ENCODE data around the gene PRMT5. TPM values are rescaled to one million over a fixed set of nuclear protein-coding genes. Genes with fewer than 3 reads are reported as not detected.
A peak's percentile ranks its signal among the peaks of the same experiment; 100 is the strongest.

The PRMT5 gene
- total and polyA plus RNA-seq, 8 donors = 15.6 to 31.8 (median 28.1) TPM

DNA sequence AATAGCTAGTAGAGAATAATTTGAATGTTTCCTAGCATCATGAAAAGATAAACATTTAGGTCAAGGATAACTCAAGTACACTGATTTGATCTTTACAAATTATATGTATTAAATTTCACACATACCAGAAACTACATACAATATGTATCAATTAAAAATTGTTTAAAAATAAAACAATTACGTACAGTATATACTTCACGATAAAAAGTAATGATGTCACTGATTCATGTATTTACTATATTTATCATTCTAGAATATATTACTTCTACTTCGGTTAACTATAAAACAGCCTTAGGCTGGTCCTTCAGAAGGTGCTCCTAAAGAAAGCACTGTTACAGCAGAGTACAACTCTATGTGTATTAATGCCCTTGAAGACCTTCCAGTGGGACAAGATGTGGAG lies 21.7 kb downstream of the PRMT5 start:
- peaks cover 5 to 61% (median 31%) of the 10 kb centered on the region in 3 donors for H3K36me3 ChIP-seq
- H3K27ac ChIP-seq = no peak overlapping the region
- H3K27me3 ChIP-seq = no peaks in the 10 kb centered on the region
- peaks cover 0 to 12% (median 9%) of the 10 kb centered on the region in 3 donors for H3K4me1 ChIP-seq
- 86 to 89% methylated on average over 3 of the region's 3 CpGs for WGBS, 2 donors
- FAIRE-seq (no peak), DNase-seq (no peak), ATAC-seq (no peak)
- intact Hi-C loops (cut with DNase I) = no loop called here
- no peaks in the 10 kb centered on the region for H3K9me3 ChIP-seq
- TF ChIP-seq, protein P1, sequence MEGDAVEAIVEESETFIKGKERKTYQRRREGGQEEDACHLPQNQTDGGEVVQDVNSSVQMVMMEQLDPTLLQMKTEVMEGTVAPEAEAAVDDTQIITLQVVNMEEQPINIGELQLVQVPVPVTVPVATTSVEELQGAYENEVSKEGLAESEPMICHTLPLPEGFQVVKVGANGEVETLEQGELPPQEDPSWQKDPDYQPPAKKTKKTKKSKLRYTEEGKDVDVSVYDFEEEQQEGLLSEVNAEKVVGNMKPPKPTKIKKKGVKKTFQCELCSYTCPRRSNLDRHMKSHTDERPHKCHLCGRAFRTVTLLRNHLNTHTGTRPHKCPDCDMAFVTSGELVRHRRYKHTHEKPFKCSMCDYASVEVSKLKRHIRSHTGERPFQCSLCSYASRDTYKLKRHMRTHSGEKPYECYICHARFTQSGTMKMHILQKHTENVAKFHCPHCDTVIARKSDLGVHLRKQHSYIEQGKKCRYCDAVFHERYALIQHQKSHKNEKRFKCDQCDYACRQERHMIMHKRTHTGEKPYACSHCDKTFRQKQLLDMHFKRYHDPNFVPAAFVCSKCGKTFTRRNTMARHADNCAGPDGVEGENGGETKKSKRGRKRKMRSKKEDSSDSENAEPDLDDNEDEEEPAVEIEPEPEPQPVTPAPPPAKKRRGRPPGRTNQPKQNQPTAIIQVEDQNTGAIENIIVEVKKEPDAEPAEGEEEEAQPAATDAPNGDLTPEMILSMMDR (IDR thresholded peaks at IDR 0.05) = no peak
- H3K4me3 ChIP-seq = no peak overlapping the region

DNA sequence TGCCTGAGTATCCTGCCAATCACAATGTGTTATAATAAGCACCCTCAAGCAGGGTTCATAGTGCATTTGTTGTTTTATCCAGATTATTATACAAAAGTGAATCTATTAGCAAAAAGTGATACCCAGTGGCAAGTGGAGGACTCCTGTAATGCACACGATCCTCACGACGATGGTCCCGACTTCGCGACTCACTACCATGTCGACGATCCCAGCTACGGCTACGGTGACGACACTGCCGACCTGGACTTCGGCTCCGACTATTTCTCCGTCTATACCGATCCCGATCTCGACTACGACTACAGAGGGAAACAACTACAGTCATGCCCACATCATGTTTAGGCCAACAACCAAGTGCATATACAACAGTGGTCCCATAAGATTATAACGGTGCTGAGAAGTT lies 23.1 kb downstream of the PRMT5 start:
- Histone ChIP-seq H3K27ac (no peak overlapping the region), H3K36me3 (peaks cover 5 to 75% (median 41%) of the 10 kb centered on the region in 3 donors), H3K27me3 (no peaks in the 10 kb centered on the region), H3K4me3 (no peak overlapping the region), H3K4me1 (peaks cover 0 to 12% (median 9%) of the 10 kb centered on the region in 3 donors), H3K9me3 (no peaks in the 10 kb centered on the region)
- ATAC-seq = no peak
- WGBS, 2 donors = 96 to 97% methylated on average over 20 of the region's 20 CpGs
- TF ChIP-seq, protein P1 (IDR thresholded peaks at IDR 0.05) = no peak
- DNase-seq = no peak
- intact Hi-C loops (cut with DNase I) = no loop called here
- FAIRE-seq = no peak

DNA sequence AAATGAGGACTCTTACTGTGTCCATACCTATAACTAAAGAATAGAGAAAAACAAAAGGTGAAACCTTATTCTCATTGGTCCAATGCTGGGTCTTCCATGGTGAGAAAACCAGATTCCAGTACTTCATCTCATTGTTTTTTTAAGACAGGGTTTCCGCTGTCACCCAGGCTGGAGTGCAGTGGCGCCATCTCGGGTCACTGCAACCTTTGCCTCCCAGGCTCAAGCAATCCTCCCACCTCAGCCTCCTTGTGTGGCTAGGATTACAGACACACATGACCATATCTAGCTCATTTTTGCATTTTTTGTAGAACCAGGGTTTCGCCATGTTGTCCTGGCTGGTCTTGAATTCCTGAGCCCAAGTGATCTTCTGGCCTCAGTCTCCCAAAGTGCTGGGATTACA lies 23.5 kb downstream of the PRMT5 start:
- peaks cover 5 to 76% (median 45%) of the 10 kb centered on the region in 3 donors for H3K36me3 ChIP-seq
- H3K27me3 ChIP-seq = no peaks in the 10 kb centered on the region
- no peak for ATAC-seq
- peaks cover 0 to 12% (median 9%) of the 10 kb centered on the region in 3 donors for H3K4me1 ChIP-seq
- 90 to 91% methylated on average over 4 of the region's 4 CpGs for WGBS, 2 donors
- H3K27ac ChIP-seq = no peak overlapping the region
- no peak overlapping the region for H3K4me3 ChIP-seq
- FAIRE-seq = no peak
- intact Hi-C loops (cut with DNase I) = no loop called here
- TF ChIP-seq, protein P1 (IDR thresholded peaks at IDR 0.05) = no peak
- no peaks in the 10 kb centered on the region for H3K9me3 ChIP-seq
- DNase-seq = no peak

DNA sequence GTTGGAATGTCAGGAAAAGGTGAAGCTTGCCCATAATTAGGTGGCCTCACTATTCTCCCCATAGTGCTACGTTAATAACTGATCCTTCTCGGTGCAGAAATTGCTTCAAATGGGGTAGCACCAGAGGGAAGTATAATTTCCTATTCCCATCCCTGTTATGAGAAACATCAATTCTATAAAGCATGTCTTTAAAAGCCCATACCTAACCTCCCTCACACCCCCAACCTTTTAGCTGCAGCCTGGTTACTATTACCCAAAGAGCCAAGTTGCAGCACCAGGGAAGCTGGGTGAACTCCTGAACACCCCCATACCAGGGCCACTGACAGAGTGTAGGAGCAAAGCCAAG lies 25.5 kb downstream of the PRMT5 start:
- Histone ChIP-seq H3K4me1 (peaks cover 0 to 12% (median 9%) of the 10 kb centered on the region in 3 donors), H3K4me3 (no peak overlapping the region), H3K27ac (peak overlapping the region in 2 of 4 donors; percentile 1 to 27), H3K9me3 (no peaks in the 10 kb centered on the region), H3K27me3 (no peaks in the 10 kb centered on the region), H3K36me3 (peaks cover 5 to 66% (median 45%) of the 10 kb centered on the region in 3 donors)
- no peak for FAIRE-seq
- intact Hi-C loops (cut with DNase I) = no loop called here
- DNase-seq = no peak
- 16 to 21% methylated on average over 2 of the region's 2 CpGs for WGBS, 2 donors
- ATAC-seq = no peak
- TF ChIP-seq, protein P1 (IDR thresholded peaks at IDR 0.05) = no peak

DNA sequence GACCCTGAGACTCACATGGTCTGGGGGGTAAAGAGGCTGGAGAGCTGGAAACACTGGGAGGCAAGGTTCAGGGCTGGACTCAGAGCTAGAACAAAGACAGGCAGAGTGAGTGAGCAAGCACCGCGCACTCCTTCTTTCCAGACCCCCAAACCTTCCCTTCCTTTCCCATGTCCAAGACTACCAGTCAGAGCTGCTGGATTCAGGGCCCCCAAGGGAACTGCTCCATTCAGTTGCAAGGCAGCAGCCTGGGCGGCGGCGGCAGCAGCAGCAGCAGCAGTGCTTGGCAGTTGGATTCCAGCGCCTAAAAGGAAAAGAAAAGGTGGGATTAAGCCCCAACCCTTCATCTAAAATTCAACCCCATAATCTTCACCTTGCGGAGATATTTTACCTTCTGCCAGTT lies 27.4 kb downstream of the PRMT5 start:
- no peaks in the 10 kb centered on the region for H3K27me3 ChIP-seq
- DNase-seq (no peak), FAIRE-seq (no peak), ATAC-seq (no peak)
- H3K27ac ChIP-seq = no peak overlapping the region
- H3K9me3 ChIP-seq = no peaks in the 10 kb centered on the region
- H3K4me3 ChIP-seq = no peak overlapping the region
- TF ChIP-seq, protein P1 (IDR thresholded peaks at IDR 0.05) = no peak
- intact Hi-C loops (cut with DNase I) = no loop called here
- H3K36me3 ChIP-seq = peaks cover 5 to 49% (median 31%) of the 10 kb centered on the region in 3 donors
- WGBS, 2 donors = 98 to 100% methylated on average over 7 of the region's 7 CpGs
- peaks cover 0 to 12% (median 9%) of the 10 kb centered on the region in 3 donors for H3K4me1 ChIP-seq
